Right renal cortex interstitium (tissue), 3 donors: ENCODE results near the gene CHRM5. TPM values are rescaled to one million over a fixed set of nuclear protein-coding genes. Genes with fewer than 3 reads are reported as not detected.
"Not testable (repeated sequence)": the region's sequence is repeated elsewhere in the genome, so short reads cannot be mapped to it uniquely, and the experiment has no call there.

Experiments
- DNase-seq, 3 donors: peaks; one replicate each; pipeline ENCODE4 v3.0.0-alpha.2; 2013; ENCODE audit warnings: low read depth in 3 of 3, low spot score in 2 of 3
- polyA plus RNA-seq, 3 donors: library from polyadenylated mRNA; unstranded; fragments of 120-200 nt; gene quantifications; one replicate each; pipeline ENCODE4 v1.2.1, GENCODE V29; 2013; ENCODE audit not compliant: insufficient read length in 3 of 3

The CHRM5 gene
- polyA plus RNA-seq, 3 donors = 0.07 to 0.17 (median 0.15) TPM

DNA sequence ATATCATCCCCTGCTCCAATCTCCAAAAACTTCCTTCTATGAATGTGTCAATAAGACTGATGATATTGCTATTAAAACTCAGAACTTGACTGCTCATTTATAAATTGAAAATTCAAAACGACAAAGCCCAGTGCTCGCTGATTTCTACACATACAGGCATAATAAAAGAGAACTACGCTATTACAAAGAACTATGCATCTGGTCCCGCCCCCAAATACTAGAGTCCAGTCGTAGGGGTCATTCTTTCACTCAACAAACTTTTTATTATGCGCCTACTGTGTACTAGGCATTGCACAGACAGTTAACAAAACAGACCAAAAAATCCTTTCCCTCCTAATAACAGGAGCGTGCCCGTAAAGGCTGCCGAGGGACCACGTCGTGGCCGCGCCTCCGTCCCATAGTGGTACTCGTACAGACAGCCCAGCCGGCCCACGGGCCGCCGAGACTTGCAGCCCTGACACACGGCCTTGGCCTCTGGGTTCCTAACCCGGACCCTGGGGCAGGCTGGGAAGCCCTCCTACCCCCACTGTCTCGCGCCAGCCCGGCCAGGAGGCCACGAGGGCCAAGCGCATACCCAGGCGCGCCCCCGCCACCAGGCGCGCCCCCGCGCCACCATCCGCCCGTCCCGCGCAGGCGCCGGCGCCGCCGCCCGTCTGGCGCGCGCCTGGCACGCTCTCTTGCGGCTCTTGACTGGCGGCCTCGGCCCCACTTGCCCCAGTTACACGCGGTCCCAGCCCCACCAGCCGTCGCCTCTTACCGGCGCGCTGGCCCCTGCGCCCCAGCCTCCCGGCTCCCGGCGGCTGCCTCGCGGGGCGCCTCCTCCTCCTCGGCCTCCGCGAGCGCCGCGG lies 70.0 kb downstream of the CHRM5 start:
- peak; percentile 54 to 70 (median 65) for DNase-seq

DNA sequence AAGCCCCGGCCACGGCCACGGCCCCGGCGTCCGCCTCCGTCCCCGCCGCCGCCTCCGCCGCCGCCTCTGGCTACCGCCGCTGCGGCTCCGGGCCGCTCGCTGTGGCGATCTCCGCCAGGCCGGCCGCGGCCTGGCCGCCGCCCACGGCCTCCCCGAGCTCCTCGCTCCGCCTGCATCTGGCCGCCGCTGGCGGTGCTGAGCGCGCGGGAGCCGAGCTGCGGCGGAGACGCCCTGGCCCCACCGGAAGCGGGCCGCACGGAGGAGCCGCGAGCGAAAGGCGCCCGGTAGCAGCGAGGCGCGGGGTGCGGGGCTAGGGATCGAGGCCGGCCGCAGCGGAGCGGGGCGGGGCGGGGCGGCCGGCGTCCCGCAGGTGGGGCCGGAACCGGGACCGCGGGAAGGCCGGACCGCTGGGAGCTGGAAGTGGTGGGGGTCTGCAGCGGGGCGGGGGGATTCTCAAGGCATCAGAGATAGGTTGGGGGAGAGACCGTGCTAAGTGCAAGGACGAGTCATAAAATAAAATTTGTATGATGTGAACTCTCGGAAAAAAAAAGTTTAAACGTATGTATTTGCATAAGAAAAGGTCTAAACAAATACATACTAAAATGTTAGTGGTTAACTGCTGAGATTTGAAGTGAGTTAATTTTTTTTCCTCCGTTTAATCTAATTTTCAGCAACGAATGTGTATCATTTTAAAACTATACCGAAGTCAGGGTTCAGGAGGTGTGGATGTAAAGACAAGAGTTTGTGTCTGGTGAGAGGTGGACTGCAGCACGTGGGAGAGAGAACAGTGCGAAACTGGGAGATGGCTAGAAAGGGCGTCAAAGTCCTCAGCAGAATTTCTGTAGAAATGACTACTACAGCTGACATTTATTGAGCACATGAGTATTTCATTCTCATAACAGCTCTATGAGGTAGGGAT lies 70.8 kb downstream of the CHRM5 start, which contains the start of gene AVEN:
Gene AVEN (minus strand): TSS at position 334 of the 919 bp plus-strand sequence. CDS start 158 bp downstream, at position 176.
- peak in 1 of 3 donors; percentile 13 for DNase-seq

DNA sequence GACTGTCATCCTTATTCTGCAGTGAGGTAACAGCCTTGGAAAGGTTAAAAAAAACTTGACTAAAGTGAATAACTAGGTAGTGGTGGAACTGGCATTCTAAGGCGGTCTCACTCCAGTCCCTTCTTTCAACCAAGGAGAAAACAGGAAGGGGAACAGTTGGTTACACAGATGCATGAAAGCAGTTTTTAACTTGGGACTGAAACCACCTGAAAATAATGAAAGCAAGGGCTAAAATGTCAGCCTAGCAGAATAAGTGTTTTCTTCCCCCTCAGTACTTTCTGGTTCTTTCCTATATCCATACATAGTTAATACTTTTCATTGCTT lies 71.5 kb downstream of the CHRM5 start:
- DNase-seq = no peak

DNA sequence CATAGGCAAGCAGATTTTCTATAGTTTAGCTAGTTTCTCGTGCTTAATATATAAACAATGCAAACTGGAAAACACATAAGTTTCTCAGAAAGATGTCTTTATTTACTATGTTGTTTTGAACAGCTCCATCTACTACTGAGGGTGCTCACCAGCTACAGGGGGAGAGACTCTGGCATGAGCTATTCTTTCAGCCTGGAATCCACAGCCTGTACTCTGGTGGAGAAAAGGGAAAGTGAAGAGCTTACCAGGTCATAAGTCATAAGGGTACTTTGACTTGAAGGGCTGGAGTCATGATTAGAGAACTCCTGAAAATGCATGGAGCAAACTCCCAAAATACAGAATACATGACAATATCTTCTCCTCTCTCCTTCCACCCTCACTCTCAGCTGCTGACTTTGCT lies 75.1 kb downstream of the CHRM5 start:
- no peak for DNase-seq

DNA sequence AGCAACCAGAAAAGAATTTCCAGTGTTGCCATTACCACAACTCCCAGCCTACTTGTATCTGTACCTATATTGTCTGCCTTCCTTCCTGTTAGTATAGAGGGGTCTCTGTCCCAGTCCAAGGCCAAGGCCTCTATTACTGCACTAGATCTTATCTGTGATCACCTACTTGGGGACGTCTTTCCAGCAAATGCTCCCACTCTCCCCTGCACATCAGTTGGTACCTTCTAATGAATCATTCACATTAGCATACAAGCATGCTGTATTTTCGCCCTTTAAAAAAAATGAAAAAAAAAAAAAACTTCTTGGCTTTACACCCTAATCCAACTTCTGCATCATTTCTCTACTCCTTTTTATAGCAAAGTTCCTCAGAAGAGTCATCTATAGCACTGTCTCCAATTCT lies 75.5 kb downstream of the CHRM5 start:
- no peak for DNase-seq

DNA sequence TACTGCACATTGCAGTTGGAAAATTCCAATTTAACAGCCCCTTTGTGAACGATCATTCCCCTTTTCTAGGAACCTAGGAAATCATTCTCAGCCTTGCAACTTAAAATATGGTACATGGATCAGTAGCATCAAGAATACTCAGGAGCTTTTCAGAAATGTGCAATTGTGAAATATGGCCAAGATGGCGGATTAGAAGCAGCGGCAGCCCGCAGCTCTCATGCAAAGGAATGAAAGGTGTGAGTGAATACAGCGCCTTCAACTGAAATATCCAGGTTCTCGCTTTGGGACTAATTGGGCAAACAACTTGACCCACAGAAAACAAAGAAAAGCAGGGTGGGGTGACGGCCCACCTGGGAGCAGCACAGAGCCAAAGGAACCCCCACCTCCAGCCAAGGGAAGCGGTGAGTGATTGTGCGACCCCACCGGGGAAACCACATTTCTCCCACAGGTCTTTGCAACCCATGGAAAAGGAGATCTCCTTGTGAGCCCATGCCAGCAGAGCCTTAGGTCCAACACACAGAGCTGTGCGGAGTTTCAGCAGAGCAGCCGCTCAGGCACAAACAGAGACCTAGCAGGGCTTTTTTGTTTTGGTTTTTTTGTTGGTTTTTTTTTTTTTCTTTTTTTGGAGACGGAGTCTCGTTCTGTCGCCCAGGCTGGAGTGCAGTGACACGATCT lies 78.3 kb downstream of the CHRM5 start:
- DNase-seq = no peak

DNA sequence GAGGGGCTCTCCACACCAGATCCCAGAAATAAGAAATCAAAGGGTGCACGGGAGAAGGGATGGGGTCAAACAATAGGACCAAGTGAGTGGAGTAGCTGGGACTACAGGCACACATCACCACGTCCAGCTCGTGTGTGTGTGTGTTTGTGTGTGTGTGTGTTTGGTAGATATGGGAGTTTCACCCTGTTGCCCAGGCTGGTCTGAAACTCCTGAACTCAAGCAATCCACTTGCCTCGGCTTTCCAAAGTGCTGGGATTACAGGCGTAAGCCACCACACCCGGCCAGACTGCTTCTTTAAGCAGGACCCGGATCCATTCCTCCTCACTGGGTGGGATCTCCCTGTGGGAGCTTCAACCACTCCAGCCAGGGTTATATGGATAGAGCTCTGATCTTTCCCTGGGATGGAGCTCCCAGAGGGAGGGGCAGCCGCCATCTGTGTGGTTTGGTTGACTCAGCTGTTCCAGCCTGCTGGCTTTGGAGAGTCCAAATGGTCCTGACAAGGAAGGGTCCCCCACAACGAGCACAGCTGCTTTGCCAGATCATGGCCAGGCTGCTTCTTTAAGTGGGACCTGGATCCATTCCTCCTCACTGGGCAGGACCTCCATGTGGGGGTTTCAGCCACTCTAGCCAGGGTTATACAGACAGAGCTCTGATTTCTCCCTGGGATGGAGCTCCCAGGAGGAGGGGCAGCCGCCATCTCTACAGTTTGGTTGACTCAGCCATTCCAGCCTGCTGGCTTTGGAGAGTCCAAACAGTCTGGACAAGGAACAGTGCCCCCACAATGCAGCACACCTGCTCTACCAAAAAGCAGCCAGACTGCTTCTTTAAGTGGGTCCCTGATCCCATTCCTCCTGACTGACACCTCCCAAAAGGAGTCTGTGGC lies 79.8 kb downstream of the CHRM5 start:
- no peak for DNase-seq

DNA sequence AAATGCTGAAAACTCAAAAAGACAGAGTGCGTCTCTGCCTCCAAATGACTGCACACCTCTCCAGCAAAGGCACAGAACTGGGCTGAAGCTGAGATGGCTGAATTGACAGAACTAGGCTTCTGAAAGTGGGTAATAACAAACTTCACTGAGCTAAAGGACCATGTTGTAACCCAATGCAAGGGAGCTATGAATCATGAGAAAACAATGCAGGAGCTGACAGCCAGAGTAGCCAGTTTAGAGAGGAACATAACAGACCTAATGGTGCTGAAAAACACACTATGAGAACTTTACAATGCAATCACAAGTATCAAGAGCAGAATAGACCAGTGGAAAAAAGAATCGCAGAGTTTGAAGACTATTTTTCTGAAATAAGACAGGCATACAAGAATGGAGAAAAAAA lies 80.8 kb downstream of the CHRM5 start:
- no peak for DNase-seq

DNA sequence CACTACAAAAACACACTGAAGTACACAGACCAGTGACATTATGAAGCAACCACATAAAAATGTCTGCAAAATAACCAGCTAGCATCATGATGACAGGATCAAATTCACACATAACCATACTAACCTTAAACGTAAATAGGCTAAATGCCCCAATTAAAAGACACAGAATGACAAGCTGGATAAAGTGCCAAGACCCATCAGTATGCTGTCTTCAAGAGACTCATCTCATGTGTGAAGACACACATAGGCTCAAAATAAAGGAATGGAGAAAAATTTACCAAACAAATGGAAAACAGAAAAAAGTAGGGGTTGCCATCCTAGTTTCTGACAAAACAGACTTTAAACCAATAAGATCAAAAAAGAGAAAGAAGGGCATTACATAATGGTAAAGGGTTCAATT lies 82.1 kb downstream of the CHRM5 start:
- DNase-seq = not testable (repeated sequence)

DNA sequence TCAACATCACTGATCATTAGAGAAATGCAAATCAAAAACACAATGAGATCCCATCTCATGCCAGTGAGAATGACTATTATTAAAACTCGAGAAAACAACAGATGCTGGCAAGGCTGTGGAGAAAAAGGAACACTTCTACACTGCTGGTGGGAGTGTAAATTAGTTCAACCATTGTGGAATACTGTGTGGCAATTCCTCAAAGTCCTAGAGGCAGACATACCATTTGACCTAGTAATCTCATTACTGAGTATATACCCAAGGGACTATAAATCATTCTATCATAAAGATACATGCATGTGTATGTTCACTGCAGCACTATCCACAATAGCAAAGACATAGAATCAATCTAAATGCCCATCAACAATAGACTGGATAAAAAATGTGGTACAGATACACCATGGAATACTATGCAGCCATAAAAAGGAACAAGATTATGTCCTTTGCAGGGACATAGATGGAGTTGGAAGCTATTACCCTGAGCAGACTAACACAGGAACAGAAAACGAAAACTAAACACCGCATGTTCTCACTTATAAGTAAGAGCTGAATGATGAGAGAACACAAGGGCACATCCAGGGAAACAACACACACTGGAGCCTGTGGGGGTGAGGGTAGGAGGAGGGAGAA lies 85.9 kb downstream of the CHRM5 start:
- DNase-seq = no peak

DNA sequence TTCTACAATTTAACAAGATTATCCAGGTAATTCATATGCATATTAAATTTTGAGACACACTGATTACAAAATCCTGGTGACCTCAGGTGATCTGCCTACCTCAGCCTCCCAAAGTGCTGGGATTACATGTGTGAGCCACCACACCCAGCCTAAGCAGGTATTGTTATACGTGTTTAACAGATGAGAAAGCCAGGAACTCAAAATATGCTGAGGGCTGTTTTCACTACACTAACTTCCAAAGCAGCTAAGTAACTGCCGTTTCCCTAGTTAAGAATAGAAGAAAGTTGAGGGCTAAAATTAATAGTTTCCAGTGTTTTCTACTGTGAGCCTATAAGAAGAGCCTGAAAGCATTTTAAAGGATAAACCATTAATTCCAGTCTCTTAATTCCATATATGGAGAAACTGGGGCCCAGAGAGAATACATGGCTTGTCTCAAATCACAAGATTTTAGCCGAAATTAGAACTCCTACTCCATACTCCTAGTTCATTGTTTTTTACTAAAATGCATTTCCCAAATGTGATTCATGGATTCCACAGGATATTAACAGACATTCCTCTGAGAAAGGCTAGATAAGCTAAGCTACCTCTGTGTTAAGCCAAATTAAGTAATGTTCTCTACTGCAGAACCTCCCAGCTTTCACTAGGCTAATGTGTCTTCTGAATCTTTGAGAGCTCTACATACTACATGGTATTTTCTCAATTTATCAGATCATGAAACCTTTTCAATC lies 87.7 kb downstream of the CHRM5 start:
- no peak for DNase-seq

DNA sequence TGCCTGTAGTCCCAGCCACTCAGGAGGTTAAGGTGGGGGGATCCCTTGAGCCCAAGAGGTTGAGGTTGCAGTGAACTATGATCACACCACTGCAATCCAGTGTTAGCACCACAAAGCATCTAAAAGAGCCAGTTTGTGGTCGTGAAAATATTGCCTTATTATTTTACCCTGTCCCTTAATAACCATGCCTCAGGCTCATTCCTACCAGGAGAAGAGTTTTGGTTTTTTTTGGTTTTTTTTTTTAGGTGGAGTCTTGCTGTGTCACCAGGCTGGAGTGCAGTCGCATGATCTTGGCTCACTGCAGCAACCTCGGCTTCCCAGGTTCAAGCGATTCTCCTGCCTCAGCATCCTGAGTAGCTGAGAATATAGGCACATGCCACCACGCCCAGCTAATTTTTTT lies 88.6 kb downstream of the CHRM5 start:
- DNase-seq = no peak

DNA sequence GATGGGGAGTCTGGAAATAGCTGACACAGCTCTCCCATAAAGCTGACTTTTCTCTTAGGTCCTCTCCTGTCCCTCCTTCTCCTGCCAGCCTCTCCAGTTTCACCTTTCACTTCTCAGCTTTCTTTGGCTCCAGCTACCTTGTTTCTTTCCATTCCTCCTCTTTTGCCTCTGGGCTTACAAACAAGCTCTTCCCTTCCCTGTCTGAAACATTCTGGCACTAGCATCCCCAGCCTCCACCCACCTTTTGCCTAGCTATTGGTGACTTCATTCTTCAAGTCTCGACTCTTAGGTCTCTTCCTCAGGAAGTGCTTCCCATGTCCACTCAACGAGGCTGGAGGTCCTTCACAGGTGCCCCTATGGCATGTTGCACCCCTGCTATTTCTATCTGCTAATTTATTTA lies 91.2 kb downstream of the CHRM5 start:
- DNase-seq = no peak

DNA sequence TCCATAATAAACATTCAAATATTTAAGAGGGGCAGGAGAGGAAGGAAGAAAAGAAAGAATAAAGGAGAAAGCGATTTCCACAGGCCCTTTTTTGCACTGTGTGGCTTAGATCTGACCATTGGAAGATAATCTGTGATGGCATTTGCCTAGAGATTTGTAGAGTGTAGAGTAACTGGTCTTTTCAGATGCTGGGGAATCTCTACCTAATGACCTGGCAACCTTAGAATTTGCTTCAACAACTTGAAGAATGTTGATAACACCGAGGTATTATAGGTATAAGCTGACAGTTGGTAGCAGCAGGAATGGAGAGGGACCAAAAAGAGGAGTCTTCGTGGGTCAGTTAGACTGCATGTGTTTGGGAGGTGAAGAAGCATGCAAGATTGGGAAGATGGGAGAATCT lies 91.6 kb downstream of the CHRM5 start:
- no peak for DNase-seq

DNA sequence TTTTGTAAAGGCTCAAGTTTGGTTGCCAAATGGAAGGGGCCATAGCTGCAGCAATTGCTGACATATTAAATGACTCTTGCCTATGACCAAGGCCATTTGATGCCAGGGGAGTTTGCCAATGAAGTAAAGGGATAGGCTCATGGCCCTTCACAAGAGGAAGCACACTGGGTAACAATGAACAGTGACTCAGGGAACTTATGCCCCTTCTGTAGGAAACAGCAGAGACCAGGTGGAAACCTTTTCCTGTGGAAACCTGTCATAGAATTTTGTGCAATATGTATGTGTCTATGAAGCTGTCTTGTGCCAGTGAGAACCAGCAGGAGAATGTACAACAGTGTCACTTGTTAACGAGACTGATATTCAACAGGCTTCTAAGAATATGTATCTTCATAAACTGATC lies 96.1 kb downstream of the CHRM5 start:
- DNase-seq = no peak

DNA sequence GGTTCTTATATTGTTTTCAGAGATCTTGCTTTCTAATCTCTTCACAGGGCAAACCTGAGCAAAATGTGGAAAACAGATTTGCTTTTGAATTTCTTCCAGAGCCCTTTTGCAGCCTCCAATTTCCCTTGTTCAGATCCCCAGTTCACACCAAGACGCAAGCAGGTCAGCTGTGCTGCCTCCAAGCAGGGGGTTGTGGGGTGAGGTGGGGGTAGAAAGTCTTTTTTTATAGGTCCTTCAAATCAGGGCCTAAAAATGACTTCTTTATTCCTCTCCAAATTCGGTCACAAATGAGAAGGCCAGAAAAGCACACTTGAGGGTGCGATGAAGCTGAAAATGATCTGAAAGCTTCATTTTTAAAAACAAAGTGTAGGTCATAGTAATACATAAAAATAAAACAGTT lies 97.0 kb downstream of the CHRM5 start:
- DNase-seq = no peak

DNA sequence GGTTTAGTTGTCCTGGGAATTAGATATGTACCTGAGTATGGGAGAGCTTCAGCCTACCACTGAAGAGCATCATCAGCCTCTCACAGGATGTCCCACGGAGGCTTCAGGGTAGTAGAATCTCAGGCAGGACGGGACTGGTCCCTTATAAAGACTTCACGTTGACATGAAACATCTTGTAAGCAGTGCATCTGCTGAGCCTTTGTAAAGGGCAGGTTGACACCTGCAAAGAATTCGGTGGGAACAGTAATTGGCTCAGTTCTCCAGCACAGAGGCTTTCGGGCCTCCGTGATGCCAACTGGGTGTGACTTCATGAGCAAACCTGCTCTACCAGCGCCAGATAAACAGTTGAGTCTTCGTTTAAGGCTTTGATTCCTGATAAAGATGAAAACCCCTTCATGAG lies 97.6 kb downstream of the CHRM5 start:
- no peak for DNase-seq

DNA sequence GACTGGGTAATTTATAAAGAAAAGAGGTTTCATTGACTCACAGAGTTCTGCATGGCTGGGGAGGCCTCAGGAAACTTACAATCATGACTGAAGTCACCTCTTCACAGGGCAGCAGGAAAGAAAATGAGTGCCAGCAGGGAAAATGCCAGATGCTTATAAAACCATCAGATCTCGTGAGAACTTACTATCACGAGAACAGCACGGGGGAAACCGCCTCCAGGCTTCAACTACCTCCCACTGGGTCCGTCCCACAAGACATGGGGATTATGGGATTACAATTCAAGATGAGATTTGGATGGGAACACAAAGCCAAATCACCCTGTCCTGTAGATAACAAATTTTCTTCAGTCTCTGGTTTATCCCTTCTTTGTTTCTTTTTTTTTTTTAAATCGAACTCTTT lies 101.7 kb downstream of the CHRM5 start:
- DNase-seq = no peak

DNA sequence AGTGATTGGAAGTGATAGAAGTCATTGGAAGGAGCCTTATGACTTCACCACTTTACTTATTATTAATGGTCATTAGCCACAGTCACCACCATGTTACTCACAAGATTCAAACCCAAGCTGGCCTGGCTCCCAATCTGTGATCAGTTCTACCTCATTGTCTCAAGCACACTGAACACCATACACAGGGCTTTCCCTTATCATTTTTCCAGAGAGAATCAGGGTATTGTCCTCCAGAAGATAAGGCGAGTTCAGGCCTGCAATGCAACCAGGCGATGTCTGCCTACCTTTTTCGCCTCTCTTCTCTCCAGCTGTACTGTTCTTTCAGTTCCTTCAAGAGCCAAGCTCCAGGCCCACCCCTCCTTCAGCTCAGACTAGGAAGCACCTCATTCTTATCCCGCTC lies 108.5 kb downstream of the CHRM5 start:
- DNase-seq = no peak
